Right forelimb (tissue), 1 donor: ENCODE results near the gene NRG3.

Source experiments
- DNase-seq: peaks from one replicate; pipeline ENCODE4 v3.0.0-alpha.2; 2018

NRG3 gene

DNA sequence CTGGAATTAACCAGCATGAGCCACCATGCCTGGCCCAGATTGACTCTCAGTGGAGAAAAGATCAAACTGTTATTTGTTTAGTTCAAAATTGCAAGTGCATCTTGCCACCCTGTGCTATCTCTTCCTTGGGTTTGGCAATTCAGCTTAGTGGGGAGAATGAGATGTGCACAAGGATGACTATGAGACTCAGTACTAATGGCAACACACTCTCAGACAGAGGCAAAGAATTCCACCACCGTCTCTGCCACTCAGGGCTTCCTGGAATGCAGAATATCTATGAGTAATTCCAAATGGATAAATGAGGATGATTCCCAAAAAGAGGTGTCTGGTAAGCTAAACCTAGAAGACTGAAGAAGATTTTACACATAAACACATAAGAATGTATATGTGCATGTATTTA is 525.8 kb downstream of the NRG3 start:
- no peak for DNase-seq

GRCh38 chr10:82402906-82403401 is 528.0 kb downstream of the NRG3 start:
- DNase-seq = no peak

DNA sequence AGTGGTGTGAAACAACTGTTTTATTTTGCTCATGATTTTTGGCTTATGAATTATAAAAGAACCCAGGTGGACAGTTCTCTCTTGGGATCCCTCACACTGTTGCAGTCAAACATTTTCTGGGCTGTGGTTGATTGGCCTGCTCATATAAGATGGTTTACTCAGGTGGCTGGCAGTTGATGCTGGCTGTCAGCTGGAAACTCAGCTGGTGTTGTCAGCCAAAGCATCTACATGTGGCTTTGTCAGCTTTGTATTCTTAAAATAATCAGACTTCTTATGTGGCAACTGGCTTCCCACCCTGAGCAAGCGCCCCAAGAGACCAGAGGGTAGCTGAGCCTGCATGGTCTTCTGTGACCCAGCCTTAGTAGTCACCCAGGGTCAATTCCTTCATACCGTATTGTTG is 534.7 kb downstream of the NRG3 start:
- DNase-seq = no peak

- DNase-seq = no peak
Measured at GRCh38 chr10:82411416-82411815, 536.4 kb downstream of the NRG3 start.

DNA sequence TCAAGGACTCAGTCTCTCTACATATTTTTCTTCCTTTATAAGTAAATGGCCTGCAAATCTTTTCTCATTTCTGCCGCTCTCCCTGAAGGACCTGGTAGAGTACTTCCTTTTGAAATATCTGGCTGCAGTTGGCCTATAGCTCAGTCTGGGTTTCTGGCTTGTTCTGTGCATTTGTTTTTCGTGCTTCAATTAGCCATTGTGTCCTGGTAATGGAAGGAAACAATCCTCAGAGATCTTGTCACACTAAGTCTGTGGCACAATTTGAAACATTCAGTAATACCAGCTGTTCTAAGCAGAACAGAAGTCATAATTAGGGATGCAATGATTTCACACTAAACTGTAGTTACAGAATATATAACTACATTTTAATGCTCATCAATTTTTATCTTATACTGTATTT is 545.0 kb downstream of the NRG3 start:
- no peak for DNase-seq

DNA sequence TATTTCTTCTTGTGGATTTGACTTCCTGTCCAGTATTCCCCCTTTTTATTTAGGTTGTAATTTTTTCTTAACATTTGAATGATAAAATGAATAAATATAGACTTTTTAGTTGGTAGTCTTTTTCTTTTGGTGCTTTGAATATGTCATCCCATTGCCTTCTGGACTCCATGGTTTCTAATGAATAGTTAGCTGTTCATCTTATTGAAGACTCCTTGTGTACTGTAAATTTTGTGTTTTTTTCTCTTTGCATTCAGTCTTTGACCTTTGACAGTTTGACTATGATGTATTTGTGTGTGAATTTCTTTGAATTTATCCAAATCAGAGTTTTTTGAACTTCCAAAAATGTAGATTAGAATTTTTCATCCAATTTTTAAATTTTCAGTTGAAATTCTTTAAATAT is 554.3 kb downstream of the NRG3 start:
- no peak for DNase-seq

DNA sequence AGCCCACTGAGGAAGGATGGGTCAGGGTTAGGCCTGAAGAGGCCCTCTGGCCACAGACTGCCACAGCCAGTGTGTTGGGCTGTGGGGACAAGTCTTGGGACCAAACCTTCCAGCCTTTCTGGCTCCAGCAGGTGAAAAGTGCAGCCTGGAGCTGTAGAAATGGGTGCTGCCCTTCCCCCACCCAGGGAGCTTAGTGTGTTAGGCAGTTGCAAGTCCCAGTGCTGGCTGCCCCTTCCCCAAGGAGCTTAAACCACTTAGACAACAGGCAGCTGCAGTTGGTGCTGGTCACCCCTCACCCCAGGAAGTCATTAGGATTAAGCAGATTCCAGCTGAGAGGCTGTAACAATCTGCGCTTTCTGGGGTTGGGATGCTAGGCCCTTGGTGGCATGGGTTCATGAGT is 563.3 kb downstream of the NRG3 start:
- no peak for DNase-seq

DNA sequence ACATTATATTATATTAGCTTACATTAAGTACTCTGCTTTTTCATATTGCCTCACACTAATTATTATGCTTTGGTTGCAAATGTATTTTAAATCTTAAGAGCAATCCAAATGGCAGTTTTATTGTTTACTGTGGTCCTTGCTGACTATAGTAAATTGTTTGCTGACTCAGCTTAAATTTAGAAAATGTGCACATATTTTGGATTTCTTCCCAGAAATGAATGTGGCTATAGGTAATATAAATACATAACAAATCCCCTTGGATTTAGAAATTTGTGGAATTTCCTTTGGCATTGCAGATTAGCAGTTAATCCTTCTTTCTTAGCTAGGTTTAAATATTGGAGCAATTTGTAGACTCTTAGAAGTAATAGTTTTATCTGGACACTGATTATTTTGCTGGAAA is 565.8 kb downstream of the NRG3 start:
- DNase-seq = no peak

- no peak for DNase-seq
Measured at GRCh38 chr10:82452046-82452445, 577.1 kb downstream of the NRG3 start.

DNA sequence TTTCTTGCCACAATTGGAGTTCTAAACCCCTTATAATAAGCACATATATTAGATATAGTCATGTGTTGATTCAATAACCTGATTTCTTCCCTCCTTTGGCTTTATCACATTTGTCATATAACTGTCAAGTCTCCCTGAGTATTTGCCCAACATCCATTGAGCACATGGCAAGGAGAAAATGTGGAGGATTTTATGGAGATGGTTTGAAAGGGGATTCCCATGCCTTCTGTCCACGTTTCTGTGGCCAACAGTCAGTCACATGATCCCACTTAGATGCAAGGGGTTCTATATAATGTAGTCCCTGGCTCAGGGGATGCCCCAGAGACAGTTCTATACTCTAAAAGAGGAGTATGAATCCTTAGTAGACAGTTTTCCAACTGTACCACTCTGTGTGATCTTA is 577.7 kb downstream of the NRG3 start:
- DNase-seq = no peak

DNA sequence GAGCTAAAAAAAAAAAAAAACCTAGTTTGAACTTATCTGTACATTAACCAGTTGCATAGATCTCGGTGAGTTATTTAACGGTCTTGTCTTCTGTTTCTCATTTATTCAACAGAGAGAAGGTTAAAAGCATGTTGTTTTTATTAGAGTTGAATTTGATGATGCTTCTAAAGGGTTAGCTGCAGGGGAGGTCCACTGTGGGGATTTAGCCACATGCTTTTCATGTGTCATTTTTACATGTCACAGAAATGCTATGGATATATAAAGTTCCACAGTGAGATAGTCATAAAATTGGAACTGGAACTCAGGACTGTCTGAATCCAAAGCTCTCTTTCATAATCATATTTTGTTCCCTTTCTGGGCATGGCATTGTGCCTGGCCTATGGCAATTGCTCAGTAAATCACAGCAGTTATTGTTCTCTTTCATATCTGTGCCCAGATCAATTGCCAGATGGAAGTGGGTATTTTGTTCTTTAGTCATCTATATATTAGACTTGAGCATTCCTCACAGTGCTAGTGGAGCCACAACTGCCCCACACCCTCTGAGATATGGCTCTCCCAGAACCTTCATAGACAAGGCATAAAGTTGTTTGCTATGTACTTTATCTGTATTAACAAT is 578.8 kb downstream of the NRG3 start:
- DNase-seq = no peak

DNA sequence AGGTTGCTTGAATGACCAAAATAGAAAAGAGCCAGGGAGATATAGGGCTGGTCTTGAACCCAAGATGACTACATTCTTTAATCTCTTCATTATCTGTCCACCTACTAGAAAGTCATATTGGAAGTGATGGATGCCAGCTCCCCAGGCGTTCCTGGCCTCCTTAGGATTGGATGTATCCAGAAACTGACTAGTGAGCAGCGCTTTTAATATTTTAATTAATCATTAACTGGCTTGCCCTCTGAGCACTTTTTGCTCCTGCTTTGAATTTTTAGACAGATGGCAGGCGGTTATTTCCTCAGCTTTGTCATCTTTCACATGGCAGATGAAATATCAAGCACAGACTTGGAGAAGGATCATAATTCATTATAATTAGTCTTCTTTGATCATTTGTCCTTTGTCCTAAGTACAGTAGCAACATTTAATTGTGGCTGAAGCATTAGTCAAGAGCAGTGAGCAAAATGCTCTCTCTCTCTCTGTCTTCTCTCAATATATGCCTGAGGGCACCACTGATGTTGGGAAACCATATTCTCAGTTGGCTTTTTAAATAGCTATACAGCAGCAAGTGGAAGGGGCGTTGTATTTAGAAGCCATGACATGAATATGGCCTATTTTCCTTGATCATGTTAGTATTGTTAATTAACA is 588.0 kb downstream of the NRG3 start:
- no peak for DNase-seq

DNA sequence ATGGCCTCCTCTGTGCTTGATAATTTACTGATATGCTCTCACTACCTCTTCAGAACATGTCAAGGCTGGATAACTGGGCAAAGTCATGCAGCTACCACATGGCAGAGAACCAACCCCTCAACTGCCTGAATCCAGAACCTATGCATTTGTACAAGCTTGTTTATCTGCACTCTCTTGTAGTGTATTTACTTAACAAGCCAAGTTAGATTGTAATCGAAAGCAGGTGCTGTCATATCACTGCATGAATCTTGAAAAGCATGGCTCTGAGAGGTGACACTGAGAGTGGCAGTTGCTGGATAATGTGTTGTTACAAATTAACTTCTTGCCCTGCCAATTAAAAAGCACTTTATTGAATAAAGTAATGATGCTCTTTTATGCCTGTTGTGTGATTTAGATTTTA is 588.6 kb downstream of the NRG3 start:
- no peak for DNase-seq

GRCh38 chr10:82464191-82464818 is 589.3 kb downstream of the NRG3 start:
- DNase-seq = no peak

DNA sequence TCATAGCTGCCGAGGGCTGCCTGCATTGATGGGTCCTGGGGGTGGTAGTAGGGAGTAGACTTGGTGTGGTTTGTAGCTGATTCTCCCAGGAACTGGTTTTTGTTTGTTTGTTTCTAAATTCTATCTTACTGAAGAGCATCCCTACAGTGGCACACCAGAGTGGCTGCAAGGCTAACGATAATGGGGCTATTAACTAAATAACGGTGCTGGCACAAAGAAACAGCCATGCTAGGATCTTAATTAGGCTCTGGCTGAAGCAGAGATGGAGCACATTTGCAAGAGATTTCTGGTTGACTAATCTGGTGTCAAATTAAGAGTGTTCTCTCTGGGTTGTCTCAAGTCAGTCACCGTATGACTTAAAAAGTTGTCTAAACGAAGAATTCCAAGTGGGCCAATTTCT is 590.0 kb downstream of the NRG3 start:
- DNase-seq = no peak

DNA sequence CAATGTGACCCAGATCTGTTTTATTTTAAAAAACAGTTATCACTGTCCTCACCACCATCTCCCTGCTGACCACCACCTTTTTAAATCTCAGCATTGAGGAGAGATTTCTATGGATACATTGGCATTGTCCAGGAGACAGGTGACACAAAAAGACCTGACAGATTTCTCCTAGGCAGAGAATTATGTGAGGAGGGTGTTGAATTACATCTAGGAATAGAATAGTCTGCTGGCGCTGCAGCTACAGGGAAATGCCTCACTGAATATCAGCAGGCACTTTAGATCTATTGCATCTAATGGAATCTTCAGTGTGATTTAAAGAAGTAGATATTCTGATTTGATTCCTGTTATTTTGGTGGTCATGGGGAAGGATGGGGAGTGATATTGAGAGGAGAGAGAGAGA is 593.5 kb downstream of the NRG3 start:
- DNase-seq = no peak

GRCh38 chr10:82472406-82473335 is 597.7 kb downstream of the NRG3 start:
- DNase-seq = no peak

GRCh38 chr10:82477776-82478175 is 602.8 kb downstream of the NRG3 start:
- no peak for DNase-seq

DNA sequence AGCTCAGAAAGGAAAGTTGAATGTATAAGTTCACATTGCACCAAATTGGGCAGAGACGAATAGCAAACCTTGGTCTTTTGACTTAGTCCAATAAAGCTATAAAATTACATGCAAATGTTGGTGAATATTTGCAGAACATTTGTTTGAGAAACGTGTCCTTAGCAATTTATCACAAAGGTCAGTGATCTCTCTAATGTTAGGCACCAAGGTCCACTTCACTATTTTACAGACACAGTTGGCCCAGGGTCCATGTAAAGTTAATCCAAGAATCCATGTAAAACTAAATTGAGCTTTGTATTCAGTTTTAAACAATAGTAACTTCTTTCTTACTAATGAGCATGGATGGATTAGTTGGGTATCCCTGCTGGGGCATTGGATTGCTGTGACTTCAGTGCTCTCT is 617.7 kb downstream of the NRG3 start:
- DNase-seq = no peak

GRCh38 chr10:82496114-82496513 is 621.1 kb downstream of the NRG3 start:
- DNase-seq = no peak

GRCh38 chr10:82497439-82497838 is 622.4 kb downstream of the NRG3 start:
- DNase-seq = no peak

- DNase-seq = no peak
Measured at GRCh38 chr10:82498976-82499375, 624.0 kb downstream of the NRG3 start.

GRCh38 chr10:82505009-82505408 is 630.0 kb downstream of the NRG3 start:
- DNase-seq = no peak
